G401 (cell line): Measurements from ENCODE around the gene CLASP2. TPM values are rescaled to one million over a fixed set of nuclear protein-coding genes. Genes with fewer than 3 reads are reported as not detected.

Experiments
- DNase-seq: peaks from one replicate; pipeline ENCODE4 v3.0.0-alpha.2; 2015; ENCODE audit warnings: low spot score
- in situ Hi-C: cut with HindIII; loops from 2 replicates; pipeline ENCODE4 v1.10.0; 2016; ENCODE audit warnings: low sequenced_read_pairs, mixed read lengths
- total RNA-seq: library from RNA; depleted of rRNA; stranded (reverse); fragments of >200 nt; shearing (Covaris generic); gene quantifications from 2 replicates; pipeline ENCODE4 v1.2.3, GENCODE V29; 2014

The CLASP2 gene
- total RNA-seq, 1 experiment from 2014 or later, result 65.5 TPM

- DNase-seq, result no peak
- in situ Hi-C loops, result no loop called here
Measured at GRCh38 chr3:33579178-33579510, 138.9 kb downstream of the CLASP2 start.

- no peak for DNase-seq
Measured at GRCh38 chr3:33578325-33579177, 139.5 kb downstream of the CLASP2 start.

GRCh38 chr3:33577588-33577987 is 140.5 kb downstream of the CLASP2 start:
- DNase-seq, result no peak
- in situ Hi-C loops, result no loop called here

More at GRCh38 chr3:33578325-33579177, 139.5 kb downstream of the CLASP2 start:
- in situ Hi-C loops, result no loop called here

DNA sequence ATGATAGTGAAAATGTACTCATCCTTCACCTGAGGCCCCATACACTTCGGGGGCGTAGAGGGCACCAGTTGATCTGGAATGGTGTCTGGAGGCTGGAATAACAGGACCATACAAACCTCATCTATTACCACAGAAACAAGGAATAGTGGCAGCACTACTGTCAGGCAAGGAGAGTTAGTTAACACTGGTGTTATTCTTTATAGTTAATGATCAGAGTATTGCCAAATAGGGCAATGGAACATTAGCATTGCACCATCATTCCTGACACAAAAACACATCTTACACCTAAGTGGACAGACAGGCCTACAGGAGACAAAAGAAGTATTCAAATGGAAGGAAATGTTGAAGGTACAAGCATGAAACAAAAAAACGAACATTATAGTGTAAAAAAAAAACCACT is 140.9 kb downstream of the CLASP2 start:
- DNase-seq, result no peak
- in situ Hi-C loops, result no loop called here

- in situ Hi-C loops, result no loop called here
- no peak for DNase-seq
Measured at GRCh38 chr3:33575311-33575710, 142.7 kb downstream of the CLASP2 start.

- DNase-seq, result no peak
- in situ Hi-C loops, result no loop called here
Measured at GRCh38 chr3:33557829-33558228, 160.2 kb downstream of the CLASP2 start.

- in situ Hi-C loops, result no loop called here
Measured at GRCh38 chr3:33557279-33557678, 160.8 kb downstream of the CLASP2 start.

GRCh38 chr3:33547101-33547500 is 171.0 kb downstream of the CLASP2 start:
- no peak for DNase-seq
- in situ Hi-C loops, result no loop called here

More at GRCh38 chr3:33557279-33557678, 160.8 kb downstream of the CLASP2 start:
- no peak for DNase-seq

GRCh38 chr3:33544126-33544525 is 173.9 kb downstream of the CLASP2 start:
- in situ Hi-C loops, result no loop called here
- DNase-seq, result no peak

DNA sequence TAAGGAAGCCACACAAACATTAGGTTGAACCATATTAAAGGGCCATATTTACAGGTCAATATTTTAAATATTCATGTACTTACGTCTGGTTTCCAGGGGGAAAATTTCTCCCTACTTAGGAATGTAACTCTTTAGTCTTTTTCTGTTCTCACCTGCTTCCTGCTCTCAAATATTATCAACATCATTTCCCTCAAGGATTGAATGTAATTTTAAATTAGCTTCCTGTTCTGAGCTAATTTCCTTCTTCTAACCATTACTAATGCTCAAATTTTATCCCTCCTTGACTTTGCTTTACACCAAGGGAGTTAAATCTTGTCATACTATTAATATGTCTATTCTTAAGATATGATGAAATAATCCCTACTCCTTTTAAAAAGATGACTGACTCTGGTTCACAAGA is 174.5 kb downstream of the CLASP2 start:
- DNase-seq, result no peak
- in situ Hi-C loops, result no loop called here

- in situ Hi-C loops, result no loop called here
- no peak for DNase-seq
Measured at GRCh38 chr3:33541918-33542317, 176.1 kb downstream of the CLASP2 start.

- in situ Hi-C loops, result no loop called here
- no peak for DNase-seq
Measured at GRCh38 chr3:33538678-33539339, 179.2 kb downstream of the CLASP2 start.

DNA sequence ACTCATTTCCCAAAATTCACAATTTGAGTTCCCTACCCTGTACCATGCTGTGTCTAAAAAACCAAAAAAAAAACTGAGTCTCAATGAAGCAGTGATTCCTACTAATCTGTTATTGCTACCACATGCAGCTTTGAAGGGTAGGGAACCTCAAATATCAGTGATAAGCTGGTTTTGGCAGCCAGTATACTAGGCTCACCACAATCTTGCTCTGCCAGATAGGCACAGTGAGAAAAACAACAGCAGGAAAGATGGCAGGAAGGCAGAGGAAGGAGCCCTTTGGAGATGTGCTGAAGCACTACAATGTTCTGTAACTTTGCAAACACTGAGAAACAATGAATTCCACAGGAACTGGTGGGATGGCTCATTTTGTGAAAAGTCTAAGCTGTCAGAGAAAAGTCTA is 180.9 kb downstream of the CLASP2 start:
- DNase-seq, result no peak
- in situ Hi-C loops, result no loop called here

GRCh38 chr3:33526787-33527186 is 191.3 kb downstream of the CLASP2 start:
- no peak for DNase-seq
- in situ Hi-C loops, result no loop called here

- in situ Hi-C loops, result no loop called here
- DNase-seq, result no peak
Measured at GRCh38 chr3:33525232-33525631, 192.8 kb downstream of the CLASP2 start.

GRCh38 chr3:33523093-33523667 is 194.9 kb downstream of the CLASP2 start:
- DNase-seq, result no peak
- in situ Hi-C loops, result no loop called here

- DNase-seq, result no peak
- in situ Hi-C loops, result no loop called here
Measured at GRCh38 chr3:33521736-33522135, 196.3 kb downstream of the CLASP2 start.

DNA sequence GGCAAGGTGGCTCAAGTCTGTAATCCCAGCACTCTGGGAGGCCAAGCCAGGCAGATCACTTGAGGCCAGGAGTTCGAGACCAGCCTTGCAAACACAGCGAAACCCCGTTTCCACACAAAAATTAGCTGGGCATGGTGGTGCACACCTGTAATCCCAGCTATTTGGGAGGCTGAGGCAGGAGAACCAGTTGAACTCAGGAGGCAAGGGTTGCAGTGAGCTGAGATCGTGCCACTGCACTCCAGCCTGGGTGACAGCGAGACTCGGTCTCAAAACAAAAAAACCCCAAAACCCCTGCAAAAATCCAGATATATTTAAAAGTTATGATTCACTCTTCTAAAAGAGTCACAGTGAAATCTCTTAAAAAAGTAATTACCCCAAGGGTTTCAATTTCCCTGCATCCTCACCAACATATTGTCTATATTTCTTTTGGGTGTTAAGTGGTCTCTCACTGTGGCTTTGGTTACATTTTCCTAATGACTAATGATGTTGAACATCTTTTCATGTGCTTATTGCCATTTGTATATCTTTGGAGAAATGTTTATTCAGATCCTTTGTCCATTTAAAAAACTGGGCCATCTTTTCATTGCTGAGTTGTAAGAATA is 204.7 kb downstream of the CLASP2 start:
- in situ Hi-C loops, result no loop called here
- DNase-seq, result no peak

- no peak for DNase-seq
- in situ Hi-C loops, result no loop called here
Measured at GRCh38 chr3:33505027-33505426, 213.0 kb downstream of the CLASP2 start.

DNA sequence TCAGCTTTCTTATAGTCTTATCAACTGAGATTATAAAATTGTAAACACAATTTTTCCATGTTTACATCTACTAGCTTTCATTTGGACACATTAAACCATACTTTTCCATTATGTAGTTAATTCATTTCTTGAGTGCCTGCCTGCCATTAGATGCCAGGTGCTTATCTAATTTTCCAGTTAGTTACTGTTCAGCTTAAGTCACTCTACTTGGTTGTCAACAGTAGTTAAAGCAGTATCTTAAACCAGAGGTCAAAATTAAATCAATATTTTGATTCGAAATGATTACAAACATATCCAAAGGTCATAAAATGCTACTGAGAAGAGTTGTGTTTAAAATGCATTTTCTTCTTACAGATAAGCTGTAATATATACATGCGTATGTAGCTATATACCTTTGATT is 221.6 kb downstream of the CLASP2 start:
- DNase-seq, result no peak
- in situ Hi-C loops, result no loop called here
